Lower leg skin (tissue), 3 donors: ENCODE data around the gene DNAH14.

Source experiments
- CTCF ChIP-seq, 3 donors: fragments of 450-650 bp; IDR thresholded peaks; one replicate each; pipeline ENCODE4 v1.5.1; 2016; ENCODE audit warnings: antibody characterized with exemption in 3 of 3, mild to moderate bottlenecking in 3 of 3, moderate library complexity in 2 of 3
- POLR2A ChIP-seq, 2 donors: fragments of 450-650 bp; IDR thresholded peaks; one replicate each; pipeline ENCODE4 v1.6.1; 2016 to 2017; ENCODE audit warnings: antibody characterized with exemption in 2 of 2, mild to moderate bottlenecking in 1 of 2, moderate library complexity in 1 of 2

- TF ChIP-seq CTCF (IDR thresholded peaks at IDR 0.05) (no peak), POLR2A (IDR thresholded peaks at IDR 0.05) (no peak)
Measured at GRCh38 chr1:224921354-224921753, 8.1 kb upstream of the DNAH14 start.
